ENCODE data around the gene BST1.
A peak's percentile ranks its signal among the peaks of the same experiment; 100 is the strongest.

Gene BST1

GRCh38 chr4:15676899-15677298, 26.0 kb upstream of the BST1 start:
- no peaks in the 10 kb centered on the region for H3K9me3 ChIP-seq
- no peak for TF ChIP-seq CTCF (IDR thresholded peaks at IDR 0.05)
- no peak overlapping the region for H3K4me3 ChIP-seq
- peaks cover 0 to 5% (median 2%) of the 10 kb centered on the region in 4 donors for H3K4me1 ChIP-seq
- no peak overlapping the region for H3K27ac ChIP-seq
- intact Hi-C loops (cut with DNase I; ENCODE audit: low total_unique reads): no loop called here
- H3K27me3 ChIP-seq: no peaks in the 10 kb centered on the region
- no peak for DNase-seq
- H3K36me3 ChIP-seq: no peaks in the 10 kb centered on the region

DNA sequence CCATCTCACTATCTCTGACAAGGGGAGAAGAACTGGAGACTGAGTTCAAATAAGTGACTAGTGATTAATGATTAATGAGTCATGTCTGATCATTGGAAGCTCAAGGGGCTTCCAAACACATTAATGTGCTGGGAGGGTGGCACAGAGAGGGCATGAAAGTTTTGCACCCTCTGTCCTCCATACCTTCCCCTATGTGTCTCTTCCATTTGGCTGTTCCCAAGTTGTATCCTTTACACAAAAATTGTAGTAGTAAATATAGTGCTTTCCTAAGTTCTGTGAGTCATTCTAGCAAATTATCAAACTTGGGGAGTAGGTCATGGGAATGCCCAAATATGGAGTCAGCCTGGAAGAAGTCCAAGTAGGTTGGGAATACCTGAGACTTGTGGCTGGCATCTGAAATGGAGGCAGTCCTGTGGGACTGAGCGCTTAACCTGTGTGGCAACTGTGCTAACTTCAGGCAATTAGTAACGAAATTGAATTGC, 25.3 kb upstream of the BST1 start:
- TF ChIP-seq CTCF (IDR thresholded peaks at IDR 0.05): no peak

GRCh38 chr4:15681067-15681371, 21.8 kb upstream of the BST1 start:
- Histone ChIP-seq H3K36me3 (peaks cover 0 to 2% (median under 1%) of the 10 kb centered on the region in 3 donors), H3K27ac (peak overlapping the region; percentile 88 to 91), H3K4me3 (peak overlapping the region; percentile 79 to 80), H3K4me1 (peaks cover 0 to 26% (median 15%) of the 10 kb centered on the region in 4 donors), H3K9me3 (no peaks in the 10 kb centered on the region), H3K27me3 (no peaks in the 10 kb centered on the region)
- no peak for TF ChIP-seq CTCF (IDR thresholded peaks at IDR 0.05)
- no peak for DNase-seq
- intact Hi-C loops (cut with DNase I; ENCODE audit: low total_unique reads): no loop called here

More for the DNA sequence above, 25.3 kb upstream of the BST1 start:
- Histone ChIP-seq H3K27ac (no peak overlapping the region), H3K9me3 (no peaks in the 10 kb centered on the region), H3K4me3 (no peak overlapping the region), H3K36me3 (no peaks in the 10 kb centered on the region), H3K4me1 (peaks cover 0 to 9% (median 3%) of the 10 kb centered on the region in 4 donors), H3K27me3 (no peaks in the 10 kb centered on the region)
- no peak for DNase-seq
- intact Hi-C loops (cut with DNase I; ENCODE audit: low total_unique reads): no loop called here

DNA sequence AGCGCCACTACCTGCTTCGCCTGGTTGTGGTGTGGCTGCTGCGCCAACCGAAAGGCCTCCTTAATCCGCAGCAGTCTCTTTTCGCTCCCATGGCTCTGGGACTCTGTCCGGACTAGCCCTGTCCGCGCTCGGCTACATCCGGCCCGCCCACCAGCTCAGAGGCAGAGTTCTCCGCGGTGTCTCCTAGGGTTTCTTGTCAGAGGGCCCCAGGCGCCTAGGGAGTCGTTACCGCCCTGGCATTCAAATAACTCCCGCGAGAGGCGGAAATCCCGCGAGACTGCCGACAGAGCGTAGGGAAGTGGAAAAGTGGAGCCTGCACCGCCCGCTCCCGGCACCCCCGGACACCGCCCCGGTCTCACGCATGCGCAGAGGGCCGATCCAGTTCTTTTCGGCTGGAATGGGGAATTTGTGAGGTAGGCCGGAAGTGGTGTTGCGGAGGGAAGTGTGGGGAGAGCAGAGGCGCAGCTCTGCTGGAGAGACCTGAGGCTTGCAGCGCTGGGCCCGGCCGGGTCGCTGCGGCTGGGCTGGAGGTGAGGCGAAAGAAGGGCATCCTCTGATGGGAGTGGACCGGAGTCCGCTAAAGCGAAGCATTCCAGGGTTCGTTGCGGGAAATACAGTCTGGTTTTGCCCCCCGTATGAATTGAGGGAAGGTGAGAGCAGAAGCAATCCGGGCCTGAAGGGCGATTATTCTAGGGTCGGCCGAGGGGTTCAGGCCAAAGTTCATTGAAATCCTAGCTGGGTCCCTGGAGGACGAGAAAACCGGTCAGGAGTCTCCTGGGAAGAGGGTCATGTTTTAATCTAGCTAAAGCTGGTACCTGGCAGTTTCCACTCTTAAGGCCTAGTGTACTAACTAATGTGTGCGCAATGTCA, 21.3 kb upstream of the BST1 start, which contains the start of gene FAM200B:
Gene FAM200B, plus strand, starts transcription at position 456 of the 870 bp plus-strand sequence. CDS start 5,151 bp downstream, outside the sequence.
- no peaks in the 10 kb centered on the region for H3K27me3 ChIP-seq
- H3K36me3 ChIP-seq: peaks cover 5 to 8% (median 6%) of the 10 kb centered on the region in 3 donors
- H3K4me3 ChIP-seq: peak within 1 kb of the TSS; percentile 79 to 80
- intact Hi-C loops (cut with DNase I; ENCODE audit: low total_unique reads): no loop called here
- peaks cover 0 to 26% (median 15%) of the 10 kb centered on the region in 4 donors for H3K4me1 ChIP-seq
- peak; percentile 98 to 99 for DNase-seq
- peak; percentile 28 to 29 for TF ChIP-seq CTCF (IDR thresholded peaks at IDR 0.05)
- H3K27ac ChIP-seq: peak within 1 kb of the TSS; percentile 88 to 91
- no peaks in the 10 kb centered on the region for H3K9me3 ChIP-seq

DNA sequence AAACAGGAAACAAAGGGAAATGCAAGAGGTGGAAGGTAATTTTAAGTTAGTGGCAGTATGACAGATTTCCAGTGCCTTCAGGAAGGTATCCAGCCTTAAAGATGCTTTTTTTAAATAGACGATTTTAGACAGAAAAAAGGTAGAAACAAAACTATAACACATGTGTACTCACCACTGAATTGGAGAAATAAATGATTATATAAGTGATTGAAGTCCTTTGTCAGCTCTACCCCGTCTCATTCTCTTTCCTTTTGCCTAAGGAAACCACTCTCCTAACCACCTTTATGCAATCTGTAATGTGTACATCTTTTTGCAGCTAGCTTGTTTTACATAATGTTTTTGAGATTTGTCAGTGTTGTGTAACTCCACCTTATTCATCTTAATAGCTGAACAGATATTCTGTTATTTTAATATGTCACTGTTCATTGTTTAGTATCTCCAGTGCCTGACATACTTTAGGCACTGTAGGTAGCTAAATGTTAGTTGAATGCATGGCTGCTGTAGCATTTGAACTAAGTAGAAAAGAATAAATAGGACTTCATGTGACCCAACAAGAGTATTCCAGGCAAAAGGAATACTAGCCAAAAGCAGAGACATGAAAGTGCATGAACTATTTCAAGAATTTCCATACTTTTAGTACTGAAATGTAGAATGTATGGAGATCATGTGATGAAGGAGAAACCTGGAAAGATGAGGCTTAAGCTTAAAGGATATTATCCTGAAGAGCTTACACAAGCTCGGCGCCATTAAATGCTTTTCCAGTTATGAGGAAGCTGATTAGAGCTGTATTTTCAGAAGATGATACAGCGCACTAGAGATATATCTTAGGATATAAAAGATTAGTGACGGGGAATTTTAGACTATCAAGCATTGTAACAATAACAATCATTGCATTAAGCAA, 20.4 kb upstream of the BST1 start:
- H3K4me3 ChIP-seq: peak overlapping the region; percentile 79 to 80
- no peaks in the 10 kb centered on the region for H3K27me3 ChIP-seq
- peak overlapping the region; percentile 88 to 91 for H3K27ac ChIP-seq
- no peaks in the 10 kb centered on the region for H3K9me3 ChIP-seq
- no peak for DNase-seq
- no peak for TF ChIP-seq CTCF (IDR thresholded peaks at IDR 0.05)
- peaks cover 8 to 13% (median 13%) of the 10 kb centered on the region in 3 donors for H3K36me3 ChIP-seq
- intact Hi-C loops (cut with DNase I; ENCODE audit: low total_unique reads): loop anchor here (1.0 kb wide), 1 partner anchor 10 kb away; no protein-coding TSS in a partner anchor
- H3K4me1 ChIP-seq: peaks cover 0 to 26% (median 15%) of the 10 kb centered on the region in 4 donors
